ENCODE data around the gene MBD4.
"Not testable (repeated sequence)": the region's sequence is repeated elsewhere in the genome, so short reads cannot be mapped to it uniquely, and the experiment has no call there.

DNA sequence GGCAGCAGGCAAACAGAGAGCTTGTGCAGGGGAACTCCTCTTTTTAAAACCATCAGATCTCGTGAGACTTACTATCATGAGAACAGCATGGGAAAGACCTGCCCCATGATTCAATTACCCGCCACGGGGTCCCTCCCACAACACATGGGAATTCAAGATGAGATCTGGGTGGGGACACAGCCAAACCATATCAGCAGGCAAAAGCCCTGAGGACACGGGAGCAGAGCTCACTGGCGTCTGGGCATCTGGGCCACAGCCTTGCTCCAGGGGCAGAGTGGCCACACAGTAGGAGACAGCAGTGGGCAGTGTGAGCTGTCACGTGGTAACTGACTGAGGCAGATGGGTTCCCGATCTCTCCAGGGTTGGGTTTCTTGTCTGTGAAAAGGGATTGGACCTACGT lies 54.2 kb downstream of the MBD4 start:
- TF ChIP-seq, protein P1, sequence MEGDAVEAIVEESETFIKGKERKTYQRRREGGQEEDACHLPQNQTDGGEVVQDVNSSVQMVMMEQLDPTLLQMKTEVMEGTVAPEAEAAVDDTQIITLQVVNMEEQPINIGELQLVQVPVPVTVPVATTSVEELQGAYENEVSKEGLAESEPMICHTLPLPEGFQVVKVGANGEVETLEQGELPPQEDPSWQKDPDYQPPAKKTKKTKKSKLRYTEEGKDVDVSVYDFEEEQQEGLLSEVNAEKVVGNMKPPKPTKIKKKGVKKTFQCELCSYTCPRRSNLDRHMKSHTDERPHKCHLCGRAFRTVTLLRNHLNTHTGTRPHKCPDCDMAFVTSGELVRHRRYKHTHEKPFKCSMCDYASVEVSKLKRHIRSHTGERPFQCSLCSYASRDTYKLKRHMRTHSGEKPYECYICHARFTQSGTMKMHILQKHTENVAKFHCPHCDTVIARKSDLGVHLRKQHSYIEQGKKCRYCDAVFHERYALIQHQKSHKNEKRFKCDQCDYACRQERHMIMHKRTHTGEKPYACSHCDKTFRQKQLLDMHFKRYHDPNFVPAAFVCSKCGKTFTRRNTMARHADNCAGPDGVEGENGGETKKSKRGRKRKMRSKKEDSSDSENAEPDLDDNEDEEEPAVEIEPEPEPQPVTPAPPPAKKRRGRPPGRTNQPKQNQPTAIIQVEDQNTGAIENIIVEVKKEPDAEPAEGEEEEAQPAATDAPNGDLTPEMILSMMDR (conservative IDR thresholded peaks at IDR 0.05; ENCODE audit: low read depth, low read length): not testable (repeated sequence)
- not testable (repeated sequence) for TF ChIP-seq EZH2phosphoT487 (IDR thresholded peaks at IDR 0.05; ENCODE audit: borderline replicate concordance, low read length); EZH2 (IDR thresholded peaks at IDR 0.05; ENCODE audit: low read length, unreplicated experiment)
